LNCAP (cell line): ENCODE measurements around the gene WDR3.

ENCODE experiments used
- CTCF ChIP-seq: fragments of 450-650 bp; IDR thresholded peaks from 2 replicates; pipeline ENCODE4 v1.5.1; 2017; ENCODE audit warnings: mild to moderate bottlenecking

The WDR3 gene

GRCh38 chr1:117897551-117897950 is 32.0 kb upstream of the WDR3 start:
- TF ChIP-seq CTCF, result no peak

- no peak for TF ChIP-seq CTCF
These were observed 29.7 kb upstream of the WDR3 start for GRCh38 chr1:117899801-117900200.

GRCh38 chr1:117902944-117903343 is 26.6 kb upstream of the WDR3 start:
- TF ChIP-seq CTCF, result no peak

- no peak for TF ChIP-seq CTCF
These were observed 25.1 kb upstream of the WDR3 start for GRCh38 chr1:117904485-117904884.

GRCh38 chr1:117905019-117905418 is 24.5 kb upstream of the WDR3 start:
- TF ChIP-seq CTCF, result no peak

- TF ChIP-seq CTCF, result no peak
These were observed 18.5 kb upstream of the WDR3 start for GRCh38 chr1:117911051-117911450.

- TF ChIP-seq CTCF, result no peak
These were observed 10.2 kb upstream of the WDR3 start for GRCh38 chr1:117919376-117919775.

GRCh38 chr1:117921991-117922390 is 7.5 kb upstream of the WDR3 start:
- TF ChIP-seq CTCF, result no peak
